Common myeloid progenitor, CD34-positive (primary cell): ENCODE data around the gene TNS4.

Source experiments
- CTCF ChIA-PET: fragments of 350-600 bp; sonication (Branson Sonifier 250); formaldehyde crosslinking; loops from one replicate; lab custom pipeline; 2021; ENCODE audit warnings: antibody characterized with exemption; lab: Charles Lee
- POLR2A ChIA-PET: fragments of 350-600 bp; sonication (Branson Sonifier 250); formaldehyde crosslinking; loops from one replicate; lab custom pipeline; 2021; ENCODE audit warnings: antibody characterized with exemption; lab: Charles Lee
- DNase-seq, 3 donors: peaks; one replicate each; pipeline versions ENCODE4 v3.0.0 to v3.0.0-alpha.2; 2013
- H3K27ac ChIP-seq, 2 experiments: 1 replicate in 1 of 2; 2 replicates in 1 of 2; pipeline ENCODE4 v1.7.0; 2013; ENCODE audit warnings: inconsistent platforms in 2 of 2, low read length in 2 of 2, mild to moderate bottlenecking in 2 of 2, low read depth in 1 of 2, moderate library complexity in 1 of 2; ENCODE audit not compliant: severe bottlenecking in 2 of 2, insufficient read depth in 1 of 2, poor library complexity in 1 of 2
- H3K27me3 ChIP-seq, 5 experiments: replicated peaks in 2 of 5; 1 replicate in 3 of 5; 2 replicates in 2 of 5; pipeline versions ENCODE4 v1.6.1 to v1.7.0; 2013; ENCODE audit warnings: low read length in 4 of 5, mild to moderate bottlenecking in 2 of 5, moderate library complexity in 2 of 5, inconsistent platforms in 1 of 5; ENCODE audit not compliant: insufficient read depth in 5 of 5, control insufficient read depth in 4 of 5
- H3K36me3 ChIP-seq, 4 experiments: 1 replicate in 2 of 4; 2 replicates in 2 of 4; pipeline versions ENCODE4 v1.6.1 to v1.7.0; 2013; ENCODE audit warnings: low read length in 3 of 4, control low read depth in 1 of 4, mild to moderate bottlenecking in 1 of 4; ENCODE audit not compliant: control insufficient read depth in 4 of 4, insufficient read depth in 4 of 4
- H3K4me1 ChIP-seq, 4 experiments: 1 replicate in 3 of 4; 2 replicates in 1 of 4; pipeline versions ENCODE4 v1.6.1 to v1.7.1; 2013; ENCODE audit warnings: low read length in 3 of 4, mild to moderate bottlenecking in 3 of 4, control low read depth in 1 of 4, inconsistent platforms in 1 of 4, moderate library complexity in 1 of 4; ENCODE audit not compliant: control insufficient read depth in 4 of 4, insufficient read depth in 4 of 4; ENCODE audit errors: control extremely low read depth in 1 of 4
- H3K4me3 ChIP-seq, 7 experiments: 1 replicate in 4 of 7; 2 replicates in 3 of 7; pipeline versions ENCODE4 v1.5.1 to v1.7.0; 2013; ENCODE audit warnings: mild to moderate bottlenecking in 7 of 7, low read length in 6 of 7, moderate library complexity in 6 of 7, inconsistent platforms in 2 of 7, low read depth in 2 of 7, control low read depth in 1 of 7; ENCODE audit not compliant: insufficient read depth in 4 of 7, control insufficient read depth in 1 of 7; ENCODE audit errors: extremely low read depth in 1 of 7
- H3K9me3 ChIP-seq, 5 experiments: 1 replicate in 4 of 5; 2 replicates in 1 of 5; pipeline versions ENCODE4 v1.6.1 to v1.7.1; 2013; ENCODE audit warnings: low read length in 4 of 5, mild to moderate bottlenecking in 2 of 5, inconsistent platforms in 1 of 5, low read depth in 1 of 5, moderate library complexity in 1 of 5; ENCODE audit not compliant: control insufficient read depth in 4 of 5, insufficient read depth in 2 of 5; ENCODE audit errors: control extremely low read depth in 1 of 5
- WGBS: methylation state at CpG from one replicate; pipeline ENCODE4 v1.1.5; 2013; ENCODE audit not compliant: insufficient coverage; 5-methylcytosine and 5-hydroxymethylcytosine counted together

Gene TNS4

DNA sequence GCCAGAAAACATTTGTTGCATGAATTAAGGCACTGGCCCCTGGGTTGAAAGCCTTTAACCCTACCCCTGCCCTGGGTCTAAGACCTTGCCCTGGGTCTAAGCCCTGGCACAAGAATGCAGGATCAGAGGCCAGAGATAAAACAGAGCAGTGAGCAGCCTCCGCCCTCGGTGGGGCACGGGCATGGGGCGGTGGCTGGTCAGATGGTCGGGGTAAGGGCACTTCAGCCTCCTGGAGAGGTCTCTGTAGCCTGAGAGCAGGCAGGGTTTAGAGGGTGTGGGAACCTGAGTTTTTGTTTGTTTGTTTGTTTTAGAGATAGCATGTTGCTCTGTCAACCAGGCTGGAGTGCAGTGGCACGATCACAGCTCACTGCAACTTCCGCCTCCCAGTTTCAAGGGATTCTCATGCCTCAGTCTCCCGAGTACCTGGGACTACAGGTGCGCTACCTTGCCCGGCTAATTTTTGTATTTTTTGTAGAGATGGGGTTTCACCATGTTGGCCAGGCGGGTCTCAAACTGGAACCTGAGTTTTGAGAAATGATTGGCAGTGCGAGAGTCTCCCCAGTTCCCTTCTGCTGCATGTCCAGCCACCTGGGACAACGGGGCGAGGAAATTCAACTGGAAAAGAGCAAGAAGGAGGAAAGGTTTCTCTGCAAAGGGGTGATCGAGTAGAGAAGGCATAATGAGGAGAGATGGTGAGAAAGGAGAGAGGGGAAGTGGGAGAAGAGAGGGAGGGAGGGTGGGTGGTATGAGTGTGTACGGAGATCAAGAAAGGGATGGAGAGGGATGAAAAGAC is 27.7 kb downstream of the TNS4 start:
- no peak overlapping the region for H3K27ac ChIP-seq
- no peak overlapping the region for H3K4me3 ChIP-seq
- WGBS: over 99% methylated on average over 12 of the region's 16 CpGs
- no peaks in the 10 kb centered on the region for H3K4me1 ChIP-seq
- H3K36me3 ChIP-seq: no peaks in the 10 kb centered on the region
- DNase-seq: no peak
- ChIA-PET POLR2A (no interaction called here), CTCF (interaction anchor here (0.8 to 1.5 kb wide), 4 partner anchors 14 to 97 kb away, joined by 3 to 4 read pairs (median 4); no protein-coding TSS in a partner anchor)
- peaks cover 0 to 2% (median 0%) of the 10 kb centered on the region in 5 experiments for H3K27me3 ChIP-seq
- peaks cover 0 to 7% (median 0%) of the 10 kb centered on the region in 5 experiments for H3K9me3 ChIP-seq

DNA sequence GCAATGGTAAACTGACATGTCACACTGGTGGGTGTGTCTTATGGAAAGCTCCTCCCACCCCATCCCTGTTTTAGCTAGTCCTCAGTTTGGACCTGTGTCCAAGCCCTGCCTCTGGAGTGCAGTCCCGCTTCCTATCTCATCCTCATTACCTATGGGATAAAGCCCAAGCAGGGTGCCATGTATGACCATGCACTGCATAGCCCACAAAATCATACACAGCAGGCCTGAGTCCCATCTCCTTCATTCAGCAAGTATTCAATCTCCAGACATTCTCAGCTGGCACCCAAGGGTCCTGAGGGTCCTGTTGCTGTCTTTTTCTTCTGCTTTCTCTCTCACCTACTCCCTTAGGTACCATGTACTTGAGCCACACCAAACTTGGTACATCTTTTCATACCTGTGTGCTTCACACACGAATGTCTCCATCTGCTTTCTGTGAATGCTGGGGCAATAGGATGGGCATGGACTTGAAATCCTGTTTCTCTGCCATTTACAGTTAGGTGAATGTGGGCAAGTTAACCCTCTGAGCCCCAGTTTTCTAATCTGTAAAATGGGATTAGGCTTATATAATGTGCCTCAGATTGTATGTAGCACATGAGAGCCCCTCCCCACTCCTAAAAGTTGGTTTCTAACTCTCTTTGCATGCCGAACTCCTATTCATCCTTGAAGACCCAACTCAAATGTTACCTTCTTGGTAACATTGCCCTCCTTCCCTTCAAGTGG is 28.5 kb downstream of the TNS4 start:
- H3K9me3 ChIP-seq: peaks cover 0 to 7% (median 0%) of the 10 kb centered on the region in 5 experiments
- H3K36me3 ChIP-seq: no peaks in the 10 kb centered on the region
- no peak overlapping the region for H3K27ac ChIP-seq
- CTCF ChIA-PET: interaction anchor here (1.1 to 1.8 kb wide), 2 partner anchors 12 to 23 kb away, joined by 3 to 6 read pairs; no protein-coding TSS in a partner anchor
- no peaks in the 10 kb centered on the region for H3K4me1 ChIP-seq
- no peak overlapping the region for H3K4me3 ChIP-seq
- DNase-seq: no peak
- WGBS: 88% methylated on average over 2 of the region's 3 CpGs
- POLR2A ChIA-PET: no interaction called here
- H3K27me3 ChIP-seq: peaks cover 0 to 2% (median 0%) of the 10 kb centered on the region in 5 experiments

DNA sequence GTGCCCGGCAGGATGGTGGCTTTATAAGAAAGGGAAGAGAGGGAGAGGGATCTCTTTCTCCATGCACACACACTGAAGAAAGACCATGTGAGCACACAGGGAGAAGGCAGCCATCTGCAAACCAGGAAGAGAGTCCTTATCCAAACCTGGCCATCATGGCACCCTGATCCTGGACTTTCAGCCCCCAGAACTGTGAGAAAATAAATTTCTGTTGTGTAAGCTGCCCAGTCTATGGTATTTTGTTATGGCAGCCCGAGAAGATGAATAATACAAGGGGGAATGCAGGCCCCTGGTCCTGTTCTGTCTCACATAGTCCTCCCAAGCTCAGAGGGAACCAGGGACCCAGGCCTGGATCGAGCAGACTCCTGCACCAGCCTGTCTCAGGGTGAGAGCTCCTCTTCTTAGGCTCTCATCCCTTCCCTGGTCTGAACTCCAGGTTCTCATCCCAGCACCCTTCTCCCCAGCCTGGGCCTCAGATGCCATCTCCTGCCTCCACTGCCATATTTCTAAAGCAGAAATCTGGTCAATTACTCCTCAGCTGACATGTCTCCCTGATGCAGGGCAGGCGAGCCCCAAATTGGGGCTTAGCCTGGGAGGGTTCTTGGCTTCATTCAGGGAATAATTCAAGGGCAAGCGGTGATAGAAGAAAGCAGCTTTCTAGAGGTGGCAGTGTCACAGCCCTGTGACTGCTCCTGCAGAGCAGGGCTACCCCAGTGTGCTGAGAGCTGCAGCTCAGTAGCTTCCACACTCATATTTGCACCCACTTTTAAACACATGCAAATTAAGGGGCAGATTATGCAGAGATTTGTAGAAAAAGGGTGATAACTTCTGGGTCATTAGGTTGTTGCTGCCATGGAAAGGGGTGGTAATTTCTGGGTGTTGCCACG is 29.3 kb downstream of the TNS4 start:
- no peaks in the 10 kb centered on the region for H3K4me1 ChIP-seq
- WGBS: 100% methylated on average over 4 of the region's 6 CpGs
- ChIA-PET CTCF (interaction anchor here (1.0 to 1.8 kb wide), 4 partner anchors 13 to 35 kb away, joined by 3 to 6 read pairs (median 3); no protein-coding TSS in a partner anchor), POLR2A (no interaction called here)
- DNase-seq: no peak
- H3K27me3 ChIP-seq: peaks cover 0 to 2% (median 0%) of the 10 kb centered on the region in 5 experiments
- no peaks in the 10 kb centered on the region for H3K36me3 ChIP-seq
- H3K4me3 ChIP-seq: no peak overlapping the region
- no peak overlapping the region for H3K27ac ChIP-seq
- peaks cover 0 to 7% (median 0%) of the 10 kb centered on the region in 5 experiments for H3K9me3 ChIP-seq

DNA sequence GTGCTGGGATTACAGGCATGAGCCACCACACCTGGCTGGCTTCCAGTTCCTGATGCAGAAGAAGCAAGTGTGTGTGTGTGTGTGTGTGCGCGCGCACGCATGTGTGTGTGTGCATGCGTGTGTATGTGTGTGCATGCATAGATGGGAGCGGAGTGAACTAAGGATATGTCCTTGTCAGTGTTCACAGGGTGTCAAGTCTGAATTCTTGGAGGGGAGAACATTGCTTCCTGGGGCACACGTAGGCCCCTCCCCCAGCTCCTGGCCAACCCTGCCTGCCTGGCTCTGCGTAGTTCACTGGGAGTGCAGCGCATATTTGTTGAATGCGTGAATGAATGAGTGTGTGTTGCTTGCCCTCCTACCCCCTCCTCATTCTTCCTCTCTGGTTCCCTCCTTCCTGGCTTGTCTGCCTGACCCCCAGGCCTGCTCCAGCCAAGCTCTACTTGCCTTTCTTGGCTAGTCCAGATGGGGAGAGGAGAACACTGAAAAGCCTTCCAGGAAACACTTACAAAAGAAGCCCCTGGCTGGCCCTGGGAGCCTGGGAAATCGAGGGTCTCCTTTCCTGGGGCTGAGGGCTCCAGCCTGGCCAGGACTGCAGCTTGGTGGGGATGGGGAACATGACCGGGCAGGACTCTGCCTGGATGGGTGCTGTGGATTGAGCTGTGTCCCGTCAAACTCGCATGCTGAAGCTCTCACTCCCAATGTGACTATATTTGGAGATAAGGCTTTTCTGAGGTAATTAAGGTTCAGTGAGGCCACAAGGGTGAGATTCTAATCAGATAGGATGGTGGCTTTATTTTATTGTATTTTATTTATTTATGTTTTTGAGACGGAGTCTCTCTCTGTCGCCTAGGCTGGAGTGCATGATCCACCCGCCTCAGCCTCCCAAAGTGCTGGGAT is 30.2 kb downstream of the TNS4 start:
- Histone ChIP-seq H3K9me3 (peaks cover 0 to 7% (median 0%) of the 10 kb centered on the region in 5 experiments), H3K27ac (no peak overlapping the region), H3K27me3 (peaks cover 0 to 2% (median 0%) of the 10 kb centered on the region in 5 experiments), H3K36me3 (no peaks in the 10 kb centered on the region), H3K4me1 (no peaks in the 10 kb centered on the region), H3K4me3 (no peak overlapping the region)
- ChIA-PET POLR2A (no interaction called here), CTCF (interaction anchor here (1.0 to 1.8 kb wide), 4 partner anchors 12 to 34 kb away, joined by 3 to 6 read pairs (median 3); no protein-coding TSS in a partner anchor)
- no peak for DNase-seq
- 85% methylated on average over 7 of the region's 17 CpGs for WGBS

DNA sequence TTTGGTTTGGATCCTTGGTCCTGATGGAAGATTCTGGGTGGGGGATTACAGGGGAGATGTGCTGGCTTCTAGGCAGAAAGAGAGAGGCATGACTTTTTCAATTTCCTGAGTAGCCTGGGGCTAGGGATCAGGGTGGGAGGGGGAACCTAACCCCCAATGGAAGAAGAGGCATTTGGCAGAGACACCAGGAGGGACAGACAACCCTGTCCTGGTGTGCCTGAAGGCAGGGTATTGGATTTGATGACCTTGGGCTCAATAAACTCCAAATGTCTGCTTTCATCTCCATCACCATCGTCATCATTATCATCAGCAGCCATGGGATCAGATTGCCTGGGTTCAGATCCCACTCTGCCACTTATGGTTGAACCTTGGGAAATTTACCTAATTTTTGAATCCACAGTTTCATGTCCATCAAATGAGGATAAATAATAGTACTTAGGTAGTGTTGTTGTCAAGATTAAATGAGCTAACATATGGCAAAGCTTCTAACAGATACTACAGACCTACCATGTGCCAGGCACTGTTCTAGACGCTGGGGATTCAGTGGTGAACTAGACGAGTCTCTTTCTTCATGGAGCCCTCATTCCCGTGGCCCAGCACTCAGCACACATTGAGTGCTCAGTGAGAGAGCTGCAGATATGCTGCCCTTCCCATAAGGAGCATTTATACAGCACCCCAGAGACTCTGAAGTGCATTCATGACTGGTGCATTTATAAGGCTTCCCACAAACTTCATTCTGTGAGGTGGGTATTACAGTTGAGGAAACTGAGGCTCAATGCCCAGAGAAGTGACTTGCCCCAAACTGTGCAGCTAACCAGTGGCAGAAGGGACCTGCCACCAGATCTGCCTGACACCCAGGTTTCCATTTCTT is 31.4 kb downstream of the TNS4 start:
- H3K9me3 ChIP-seq: peaks cover 0 to 7% (median 0%) of the 10 kb centered on the region in 5 experiments
- peaks cover 0 to 2% (median 0%) of the 10 kb centered on the region in 5 experiments for H3K27me3 ChIP-seq
- no peak for DNase-seq
- WGBS: 100% methylated on average over 3 of the region's 4 CpGs
- H3K4me1 ChIP-seq: no peaks in the 10 kb centered on the region
- ChIA-PET CTCF (interaction anchor here (1.0 to 1.6 kb wide), 2 partner anchors 17 to 24 kb away, joined by 3 to 4 read pairs; no protein-coding TSS in a partner anchor), POLR2A (no interaction called here)
- no peak overlapping the region for H3K4me3 ChIP-seq
- H3K36me3 ChIP-seq: no peaks in the 10 kb centered on the region
- H3K27ac ChIP-seq: no peak overlapping the region
